ENCODE results near the gene HS3ST4. TPM values are rescaled to one million over a fixed set of nuclear protein-coding genes. Genes with fewer than 3 reads are reported as not detected.

HS3ST4 gene
- total and polyA plus RNA-seq, 2 of the 8 experiments (the other 6 are each of a cell fraction or from before 2014, with no cell fraction given): 1.9 to 3.3 TPM

DNA sequence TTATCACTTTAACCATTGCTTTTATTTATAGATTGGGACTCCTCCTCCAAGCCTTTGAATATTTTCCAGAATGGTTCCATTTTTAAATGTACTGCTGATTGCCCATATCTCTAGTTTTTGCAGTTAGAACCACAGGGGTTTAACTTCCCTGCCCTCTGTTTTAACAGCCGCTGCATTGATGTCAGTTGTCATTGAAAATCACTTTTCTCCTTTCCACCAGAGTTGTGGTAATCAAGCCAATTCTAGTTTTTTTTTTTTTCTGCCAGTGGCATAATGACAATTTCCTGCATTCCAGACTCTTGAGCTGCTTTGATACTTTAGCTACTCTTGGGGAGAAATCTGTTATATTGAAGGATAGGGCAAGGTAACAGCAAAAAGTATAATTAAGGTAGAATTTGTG lies 91.5 kb downstream of the HS3ST4 start:
- Histone ChIP-seq H4K8ac (ENCODE audit: extremely low read depth, insufficient read depth, low read length) (no peak overlapping the region), H2AFZ (ENCODE audit: low read length) (no peak overlapping the region), H3K9me3 (ENCODE audit: insufficient read depth in 2 of 2, low read depth in 1 of 2, low read length in 1 of 2) (no peaks in the 10 kb centered on the region), H3K27ac (ENCODE audit: low read depth, low read length) (no peak overlapping the region), H3K36me3 (ENCODE audit: control insufficient read depth in 2 of 4, insufficient read depth in 4 of 4, low read length in 3 of 4) (no peaks in the 10 kb centered on the region), H3K4ac (replicated peaks; ENCODE audit: insufficient read length, low read depth, low read length) (no peak overlapping the region), H2BK120ac (replicated peaks; ENCODE audit: low read depth, low read length) (no peak overlapping the region), H3K27me3 (replicated peaks in 1 of 4; ENCODE audit: control insufficient read depth in 3 of 4, extremely low read depth in 1 of 4, insufficient read depth in 3 of 4, low read length in 3 of 4) (no peaks in the 10 kb centered on the region), H3K23me2 (ENCODE audit: low read depth, low read length) (no peaks in the 10 kb centered on the region), H2BK15ac (ENCODE audit: low read length) (no peak overlapping the region), H2BK20ac (ENCODE audit: low read length) (no peak overlapping the region), H3K4me2 (ENCODE audit: insufficient read depth in 1 of 2, low read depth in 2 of 2, low read length in 2 of 2) (no peak overlapping the region), H3K4me3 (ENCODE audit: extremely low read depth in 1 of 4, insufficient read depth in 2 of 4, low read depth in 3 of 4, low read length in 4 of 4) (no peak overlapping the region), H4K91ac (replicated peaks; ENCODE audit: insufficient read length, low read length) (no peak overlapping the region), H3K4me1 (replicated peaks in 1 of 4; ENCODE audit: control insufficient read depth in 3 of 4, insufficient read depth in 4 of 4, low read length in 3 of 4) (no peaks in the 10 kb centered on the region), H3K79me1 (ENCODE audit: low read depth, low read length) (no peaks in the 10 kb centered on the region), H2BK12ac (ENCODE audit: low read depth, low read length) (no peak overlapping the region), H3K9ac (replicated peaks in 1 of 4; ENCODE audit: extremely low read depth in 1 of 4, low read depth in 3 of 4, low read length in 3 of 4) (no peak overlapping the region), H2AK5ac (ENCODE audit: low read depth, low read length) (no peak overlapping the region), H4K20me1 (replicated peaks in 1 of 2; ENCODE audit: control insufficient read depth in 1 of 2, insufficient read depth in 2 of 2, low read length in 2 of 2) (no peaks in the 10 kb centered on the region), H3K14ac (ENCODE audit: insufficient read length) (no peak overlapping the region), H3K79me2 (ENCODE audit: control insufficient read depth in 1 of 2, insufficient read depth in 2 of 2, low read length in 2 of 2) (no peaks in the 10 kb centered on the region), H3K23ac (ENCODE audit: insufficient read length) (no peak overlapping the region), H2BK5ac (ENCODE audit: low read depth, low read length) (no peak overlapping the region), H3K18ac (ENCODE audit: extremely low read depth, low read length) (no peak overlapping the region), H3K56ac (replicated peaks; ENCODE audit: insufficient read length, low read depth, low read length) (no peak overlapping the region), H4K5ac (ENCODE audit: insufficient read length, low read depth, low read length) (no peak overlapping the region)
- CTCF ChIA-PET (ENCODE audit: partially characterized antibody): interaction anchor here (0.6 kb wide), 1 partner anchor 11 kb away, joined by 3 read pairs; no protein-coding TSS in a partner anchor
- TF ChIP-seq POU5F1 (IDR thresholded peaks at IDR 0.05; ENCODE audit: low read depth, low read length): no peak
- no peak for TF ChIP-seq SP2 (IDR thresholded peaks at IDR 0.05; ENCODE audit: low read length)
- TF ChIP-seq TEAD4 (IDR thresholded peaks at IDR 0.05; ENCODE audit: low read depth, low read length): no peak
- 100% methylated on average over 1 of the region's 1 CpG; no CpG with 5 or more reads in 1 of the 2 experiments for WGBS, 2 experiments (ENCODE audit: extremely low coverage in 1 of 2, insufficient coverage in 1 of 2, insufficient read length in 1 of 2, insufficient replicate concordance in 2 of 2, low coverage in 1 of 2, low lambda C conversion rate in 2 of 2, missing lambda C conversion rate in 1 of 2)
- DNase-seq (ENCODE audit: low read depth in 1 of 2, low spot score in 2 of 2) (no peak), FAIRE-seq (no peak)
- POLR2A ChIA-PET (ENCODE audit: partially characterized antibody): no interaction called here
